WTC11 (cell line): ENCODE data around the gene C5AR1. TPM values are rescaled to one million over a fixed set of nuclear protein-coding genes. Genes with fewer than 3 reads are reported as not detected.

ENCODE experiments used
- ATAC-seq: fragments of 200-7000 bp; cut with Tn5 transposase; 2 replicates; pipeline ENCODE4 v1.10.0; 2021; ENCODE audit warnings: mild to moderate bottlenecking, moderate library complexity
- CTCF ChIA-PET: fragments of 300-600 bp; sonication (Branson Sonifier 250); formaldehyde crosslinking; loops from one replicate; lab custom pipeline; 2021; ENCODE audit warnings: antibody characterized with exemption; lab: Charles Lee
- POLR2A ChIA-PET: fragments of 350-600 bp; sonication (Branson Sonifier 250); formaldehyde crosslinking; loops from one replicate; lab custom pipeline; 2021; ENCODE audit warnings: antibody characterized with exemption; lab: Charles Lee
- DNase-seq: peaks from one replicate; pipeline ENCODE4 v3.0.0; 2021; ENCODE audit warnings: low spot score
- H3K27ac Mint-ChIP-seq: 2 replicates; pipeline ENCODE4 v1.8.0; 2021; ENCODE audit warnings: mixed read lengths
- H3K27me3 Mint-ChIP-seq: 2 replicates; pipeline ENCODE4 v1.8.0; 2021; ENCODE audit warnings: low read depth, mild to moderate bottlenecking, moderate library complexity, mixed read lengths
- H3K36me3 Mint-ChIP-seq: 2 replicates; pipeline ENCODE4 v1.8.0; 2021; ENCODE audit warnings: mixed read lengths
- H3K4me1 Mint-ChIP-seq: 2 replicates; pipeline ENCODE4 v1.8.0; 2022; ENCODE audit warnings: mixed read lengths
- H3K4me3 Mint-ChIP-seq: 2 replicates; pipeline ENCODE4 v1.8.0; 2021; ENCODE audit warnings: mild to moderate bottlenecking, moderate library complexity, mixed read lengths
- H3K9me3 Mint-ChIP-seq: 2 replicates; pipeline ENCODE4 v1.8.0; 2021; ENCODE audit warnings: mixed read lengths
- FOXJ3 ChIP-seq: sonication (generic); formaldehyde crosslinking; IDR thresholded peaks from 2 replicates; pipeline ENCODE4 v1.9.0; 2021; ENCODE audit warnings: missing genetic modification reagents, mild to moderate bottlenecking, borderline replicate concordance
- NR3C1 ChIP-seq: sonication (generic); formaldehyde crosslinking; conservative IDR thresholded peaks from 2 replicates; pipeline ENCODE4 v1.8.1; 2023; ENCODE audit warnings: low read depth, mild to moderate bottlenecking, missing genetic modification reagents
- RELA ChIP-seq: sonication (generic); formaldehyde crosslinking; IDR thresholded peaks from 2 replicates; pipeline ENCODE4 v1.8.1; 2022; ENCODE audit warnings: missing genetic modification reagents, mild to moderate bottlenecking, borderline replicate concordance
- ZNF416 ChIP-seq: fragments of 250-450 bp; sonication (Bioruptor Pico); IDR thresholded peaks from 2 replicates; pipeline ENCODE4 v1.9.0; 2021; ENCODE audit warnings: mild to moderate bottlenecking, inconsistent platforms
- total RNA-seq: library from RNA; stranded (reverse); gene quantifications from 3 replicates; pipeline ENCODE4 v1.2.3, GENCODE V29; 2021
- TF ChIP-seq, protein P1 (sequence below): fragments of 250-450 bp; sonication (Bioruptor Pico); IDR thresholded peaks from 2 replicates; pipeline ENCODE4 v1.9.0; 2021; ENCODE audit warnings: mild to moderate bottlenecking, borderline replicate concordance
- TF ChIP-seq, protein P2 (sequence below): sonication (generic); formaldehyde crosslinking; IDR thresholded peaks from 2 replicates; pipeline ENCODE4 v1.8.0; 2022; ENCODE audit warnings: missing genetic modification reagents
- TF ChIP-seq, protein P3 (sequence below): sonication (generic); formaldehyde crosslinking; conservative IDR thresholded peaks from 2 replicates; pipeline ENCODE4 v1.8.1; 2023; ENCODE audit warnings: mild to moderate bottlenecking, low read depth, missing genetic modification reagents, moderate library complexity
- TF ChIP-seq, protein P4 (sequence below): fragments of 250-450 bp; sonication (Bioruptor Pico); IDR thresholded peaks from 2 replicates; pipeline ENCODE4 v1.8.0; 2021; ENCODE audit warnings: mild to moderate bottlenecking
- TF ChIP-seq, protein P5 (sequence below): sonication (generic); formaldehyde crosslinking; IDR thresholded peaks from 2 replicates; pipeline ENCODE4 v1.8.0; 2022; ENCODE audit warnings: mild to moderate bottlenecking, missing genetic modification reagents

Gene C5AR1
- total RNA-seq, 1 experiment from 2014 or later = 0.28 TPM

DNA sequence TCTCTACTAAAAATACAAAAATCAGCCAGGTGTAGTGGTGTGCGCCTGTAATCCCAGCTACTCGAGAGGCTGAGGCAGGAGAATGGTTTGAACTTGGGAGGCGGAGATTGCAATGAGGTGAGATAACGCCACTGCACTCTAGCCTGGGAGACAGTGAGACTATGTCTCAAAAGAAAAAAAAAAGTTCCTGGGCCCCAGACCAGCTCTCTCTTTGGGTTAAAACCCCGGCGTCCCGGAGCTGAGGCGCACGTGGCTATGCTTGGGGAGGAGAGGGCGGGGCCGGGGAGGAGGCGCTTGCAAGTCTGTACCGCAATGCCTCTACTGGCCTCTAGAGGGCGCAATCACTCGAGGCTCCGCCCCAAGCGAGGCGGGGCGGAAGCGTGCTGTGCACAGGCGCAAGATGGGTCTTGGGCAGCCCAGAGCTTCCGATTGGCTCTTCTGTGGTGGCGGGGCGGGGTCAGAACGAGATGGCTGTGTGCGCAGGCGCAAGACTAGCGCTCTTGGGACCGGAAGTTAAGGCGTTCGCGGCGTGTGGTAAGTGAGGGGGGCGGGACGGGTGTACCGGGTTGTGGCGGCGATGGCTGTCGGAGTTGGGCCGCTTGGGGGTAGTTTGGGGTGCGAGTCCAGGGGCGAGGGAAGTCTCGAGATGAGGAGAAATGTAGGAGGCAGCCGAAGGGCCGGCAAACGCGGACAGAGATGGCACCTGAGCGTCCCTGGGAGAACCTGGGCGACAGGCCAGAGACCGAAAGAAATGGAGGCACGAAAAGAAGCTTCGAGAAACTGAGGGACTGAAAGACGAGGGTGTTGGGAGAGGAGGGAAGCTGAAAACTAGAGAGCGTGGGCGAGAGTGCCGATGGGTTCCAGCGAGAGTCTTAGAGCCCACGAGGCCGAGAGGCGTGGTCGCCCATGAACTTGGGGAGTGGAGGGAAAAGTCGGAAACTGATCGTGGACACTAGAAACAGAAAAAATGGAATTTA lies 39.4 kb downstream of the C5AR1 start, which contains the start of gene DHX34 (continued):
- TF ChIP-seq, protein P1, sequence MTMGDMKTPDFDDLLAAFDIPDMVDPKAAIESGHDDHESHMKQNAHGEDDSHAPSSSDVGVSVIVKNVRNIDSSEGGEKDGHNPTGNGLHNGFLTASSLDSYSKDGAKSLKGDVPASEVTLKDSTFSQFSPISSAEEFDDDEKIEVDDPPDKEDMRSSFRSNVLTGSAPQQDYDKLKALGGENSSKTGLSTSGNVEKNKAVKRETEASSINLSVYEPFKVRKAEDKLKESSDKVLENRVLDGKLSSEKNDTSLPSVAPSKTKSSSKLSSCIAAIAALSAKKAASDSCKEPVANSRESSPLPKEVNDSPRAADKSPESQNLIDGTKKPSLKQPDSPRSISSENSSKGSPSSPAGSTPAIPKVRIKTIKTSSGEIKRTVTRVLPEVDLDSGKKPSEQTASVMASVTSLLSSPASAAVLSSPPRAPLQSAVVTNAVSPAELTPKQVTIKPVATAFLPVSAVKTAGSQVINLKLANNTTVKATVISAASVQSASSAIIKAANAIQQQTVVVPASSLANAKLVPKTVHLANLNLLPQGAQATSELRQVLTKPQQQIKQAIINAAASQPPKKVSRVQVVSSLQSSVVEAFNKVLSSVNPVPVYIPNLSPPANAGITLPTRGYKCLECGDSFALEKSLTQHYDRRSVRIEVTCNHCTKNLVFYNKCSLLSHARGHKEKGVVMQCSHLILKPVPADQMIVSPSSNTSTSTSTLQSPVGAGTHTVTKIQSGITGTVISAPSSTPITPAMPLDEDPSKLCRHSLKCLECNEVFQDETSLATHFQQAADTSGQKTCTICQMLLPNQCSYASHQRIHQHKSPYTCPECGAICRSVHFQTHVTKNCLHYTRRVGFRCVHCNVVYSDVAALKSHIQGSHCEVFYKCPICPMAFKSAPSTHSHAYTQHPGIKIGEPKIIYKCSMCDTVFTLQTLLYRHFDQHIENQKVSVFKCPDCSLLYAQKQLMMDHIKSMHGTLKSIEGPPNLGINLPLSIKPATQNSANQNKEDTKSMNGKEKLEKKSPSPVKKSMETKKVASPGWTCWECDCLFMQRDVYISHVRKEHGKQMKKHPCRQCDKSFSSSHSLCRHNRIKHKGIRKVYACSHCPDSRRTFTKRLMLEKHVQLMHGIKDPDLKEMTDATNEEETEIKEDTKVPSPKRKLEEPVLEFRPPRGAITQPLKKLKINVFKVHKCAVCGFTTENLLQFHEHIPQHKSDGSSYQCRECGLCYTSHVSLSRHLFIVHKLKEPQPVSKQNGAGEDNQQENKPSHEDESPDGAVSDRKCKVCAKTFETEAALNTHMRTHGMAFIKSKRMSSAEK (CRISPR knock-in tag) = no peak
- TF ChIP-seq, protein P2, sequence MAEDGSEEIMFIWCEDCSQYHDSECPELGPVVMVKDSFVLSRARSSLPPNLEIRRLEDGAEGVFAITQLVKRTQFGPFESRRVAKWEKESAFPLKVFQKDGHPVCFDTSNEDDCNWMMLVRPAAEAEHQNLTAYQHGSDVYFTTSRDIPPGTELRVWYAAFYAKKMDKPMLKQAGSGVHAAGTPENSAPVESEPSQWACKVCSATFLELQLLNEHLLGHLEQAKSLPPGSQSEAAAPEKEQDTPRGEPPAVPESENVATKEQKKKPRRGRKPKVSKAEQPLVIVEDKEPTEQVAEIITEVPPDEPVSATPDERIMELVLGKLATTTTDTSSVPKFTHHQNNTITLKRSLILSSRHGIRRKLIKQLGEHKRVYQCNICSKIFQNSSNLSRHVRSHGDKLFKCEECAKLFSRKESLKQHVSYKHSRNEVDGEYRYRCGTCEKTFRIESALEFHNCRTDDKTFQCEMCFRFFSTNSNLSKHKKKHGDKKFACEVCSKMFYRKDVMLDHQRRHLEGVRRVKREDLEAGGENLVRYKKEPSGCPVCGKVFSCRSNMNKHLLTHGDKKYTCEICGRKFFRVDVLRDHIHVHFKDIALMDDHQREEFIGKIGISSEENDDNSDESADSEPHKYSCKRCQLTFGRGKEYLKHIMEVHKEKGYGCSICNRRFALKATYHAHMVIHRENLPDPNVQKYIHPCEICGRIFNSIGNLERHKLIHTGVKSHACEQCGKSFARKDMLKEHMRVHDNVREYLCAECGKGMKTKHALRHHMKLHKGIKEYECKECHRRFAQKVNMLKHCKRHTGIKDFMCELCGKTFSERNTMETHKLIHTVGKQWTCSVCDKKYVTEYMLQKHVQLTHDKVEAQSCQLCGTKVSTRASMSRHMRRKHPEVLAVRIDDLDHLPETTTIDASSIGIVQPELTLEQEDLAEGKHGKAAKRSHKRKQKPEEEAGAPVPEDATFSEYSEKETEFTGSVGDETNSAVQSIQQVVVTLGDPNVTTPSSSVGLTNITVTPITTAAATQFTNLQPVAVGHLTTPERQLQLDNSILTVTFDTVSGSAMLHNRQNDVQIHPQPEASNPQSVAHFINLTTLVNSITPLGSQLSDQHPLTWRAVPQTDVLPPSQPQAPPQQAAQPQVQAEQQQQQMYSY (CRISPR knock-in tag) = no peak
- TF ChIP-seq, protein P3, sequence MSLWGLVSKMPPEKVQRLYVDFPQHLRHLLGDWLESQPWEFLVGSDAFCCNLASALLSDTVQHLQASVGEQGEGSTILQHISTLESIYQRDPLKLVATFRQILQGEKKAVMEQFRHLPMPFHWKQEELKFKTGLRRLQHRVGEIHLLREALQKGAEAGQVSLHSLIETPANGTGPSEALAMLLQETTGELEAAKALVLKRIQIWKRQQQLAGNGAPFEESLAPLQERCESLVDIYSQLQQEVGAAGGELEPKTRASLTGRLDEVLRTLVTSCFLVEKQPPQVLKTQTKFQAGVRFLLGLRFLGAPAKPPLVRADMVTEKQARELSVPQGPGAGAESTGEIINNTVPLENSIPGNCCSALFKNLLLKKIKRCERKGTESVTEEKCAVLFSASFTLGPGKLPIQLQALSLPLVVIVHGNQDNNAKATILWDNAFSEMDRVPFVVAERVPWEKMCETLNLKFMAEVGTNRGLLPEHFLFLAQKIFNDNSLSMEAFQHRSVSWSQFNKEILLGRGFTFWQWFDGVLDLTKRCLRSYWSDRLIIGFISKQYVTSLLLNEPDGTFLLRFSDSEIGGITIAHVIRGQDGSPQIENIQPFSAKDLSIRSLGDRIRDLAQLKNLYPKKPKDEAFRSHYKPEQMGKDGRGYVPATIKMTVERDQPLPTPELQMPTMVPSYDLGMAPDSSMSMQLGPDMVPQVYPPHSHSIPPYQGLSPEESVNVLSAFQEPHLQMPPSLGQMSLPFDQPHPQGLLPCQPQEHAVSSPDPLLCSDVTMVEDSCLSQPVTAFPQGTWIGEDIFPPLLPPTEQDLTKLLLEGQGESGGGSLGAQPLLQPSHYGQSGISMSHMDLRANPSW = no peak
- TF ChIP-seq RELA (CRISPR knock-in tag) = no peak
- TF ChIP-seq, protein P4, sequence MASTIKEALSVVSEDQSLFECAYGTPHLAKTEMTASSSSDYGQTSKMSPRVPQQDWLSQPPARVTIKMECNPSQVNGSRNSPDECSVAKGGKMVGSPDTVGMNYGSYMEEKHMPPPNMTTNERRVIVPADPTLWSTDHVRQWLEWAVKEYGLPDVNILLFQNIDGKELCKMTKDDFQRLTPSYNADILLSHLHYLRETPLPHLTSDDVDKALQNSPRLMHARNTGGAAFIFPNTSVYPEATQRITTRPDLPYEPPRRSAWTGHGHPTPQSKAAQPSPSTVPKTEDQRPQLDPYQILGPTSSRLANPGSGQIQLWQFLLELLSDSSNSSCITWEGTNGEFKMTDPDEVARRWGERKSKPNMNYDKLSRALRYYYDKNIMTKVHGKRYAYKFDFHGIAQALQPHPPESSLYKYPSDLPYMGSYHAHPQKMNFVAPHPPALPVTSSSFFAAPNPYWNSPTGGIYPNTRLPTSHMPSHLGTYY = no peak
- TF ChIP-seq ZNF416 (CRISPR knock-in tag) = no peak

DNA sequence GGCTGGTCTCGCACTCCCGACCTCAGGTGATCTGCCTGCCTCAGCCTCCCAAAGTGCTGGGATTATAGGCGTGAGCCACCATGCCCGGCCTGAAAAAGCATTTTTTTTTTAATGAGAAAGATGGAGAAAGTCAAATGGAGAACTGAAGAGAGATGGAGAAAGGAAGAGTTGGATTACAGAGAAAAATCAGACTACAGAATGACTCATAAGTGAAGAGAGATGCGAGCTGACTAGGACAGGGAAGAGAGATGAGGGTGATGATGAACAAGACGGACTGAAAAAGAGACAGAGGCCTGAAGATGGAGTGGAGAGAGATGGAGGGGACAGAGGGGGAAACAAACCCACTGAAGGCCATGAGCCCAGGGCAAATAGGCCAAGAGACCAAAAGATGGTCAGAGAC lies 41.0 kb downstream of the C5AR1 start:
- Mint-ChIP-seq H3K27ac (peak overlapping the region; percentile 53), H3K27me3 (peaks cover 14% of the 10 kb centered on the region), H3K36me3 (peaks cover 48% of the 10 kb centered on the region), H3K4me1 (peaks cover 29% of the 10 kb centered on the region), H3K9me3 (0 out of 2 replicates have a peak, but pooled peaks cover 3% of the 10 kb centered on the region), H3K4me3 (peak overlapping the region; percentile 92)
- TF ChIP-seq NR3C1 (no peak), FOXJ3 (no peak)
- TF ChIP-seq, protein P5, sequence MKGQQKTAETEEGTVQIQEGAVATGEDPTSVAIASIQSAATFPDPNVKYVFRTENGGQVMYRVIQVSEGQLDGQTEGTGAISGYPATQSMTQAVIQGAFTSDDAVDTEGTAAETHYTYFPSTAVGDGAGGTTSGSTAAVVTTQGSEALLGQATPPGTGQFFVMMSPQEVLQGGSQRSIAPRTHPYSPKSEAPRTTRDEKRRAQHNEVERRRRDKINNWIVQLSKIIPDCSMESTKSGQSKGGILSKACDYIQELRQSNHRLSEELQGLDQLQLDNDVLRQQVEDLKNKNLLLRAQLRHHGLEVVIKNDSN = no peak
- ATAC-seq (no peak), DNase-seq (no peak)
- ChIA-PET CTCF (interaction anchor here (0.8 to 2.5 kb wide), 5 partner anchors 15 to 88 kb away, joined by 3 to 61 read pairs (median 8); partner anchors contain the start of gene C5AR2), POLR2A (no interaction called here)
